HEK293 (cell line): ENCODE measurements around the gene VRK1.

ENCODE experiments used
- CTCF ChIA-PET: fragments of 350-600 bp; formaldehyde crosslinking; extraction: SDS; loops from one replicate; lab custom pipeline; 2021; ENCODE audit warnings: antibody characterized with exemption; lab: Yijun Ruan, JAX
- POLR2A ChIA-PET: fragments of 300-600 bp; formaldehyde crosslinking; extraction: SDS; loops from one replicate; lab custom pipeline; 2020; ENCODE audit warnings: antibody characterized with exemption, inconsistent platforms; lab: Yijun Ruan, JAX
- H3K27ac ChIP-seq: fragments of 200-500 bp; sonication (Bioruptor generic); 2 replicates; pipeline ENCODE4 v1.5.1; 2014; ENCODE audit warnings: low read depth, low read length, control low read depth, inconsistent platforms; ENCODE audit errors: extremely low read depth
- H3K36me3 ChIP-seq, 2 experiments: fragments of 200-500 bp in 1 of 2; sonication (Bioruptor generic) in 1 of 2; 1 replicate in 1 of 2; 2 replicates in 1 of 2; pipeline ENCODE4 v1.5.1; 2014 to 2017; ENCODE audit warnings: inconsistent platforms in 2 of 2, low read length in 2 of 2; ENCODE audit not compliant: control insufficient read depth in 2 of 2, insufficient read depth in 1 of 2
- H3K4me1 ChIP-seq: fragments of 200-500 bp; sonication (Bioruptor generic); 2 replicates; pipeline ENCODE4 v1.5.1; 2014; ENCODE audit warnings: mild to moderate bottlenecking, low read length, inconsistent platforms; ENCODE audit not compliant: control insufficient read depth, insufficient read depth
- H3K4me3 ChIP-seq: 2 replicates; pipeline ENCODE4 v1.5.1; 2011; ENCODE audit warnings: low read depth, mild to moderate bottlenecking, control low read depth, low read length, moderate library complexity
- H3K9me3 ChIP-seq: fragments of 200-500 bp; sonication (Bioruptor generic); 2 replicates; pipeline ENCODE4 v1.5.1; 2014; ENCODE audit warnings: low read depth, low read length, inconsistent platforms; ENCODE audit not compliant: control insufficient read depth, insufficient read depth
- BCL11A ChIP-seq: fragments of 450-650 bp; formaldehyde crosslinking; IDR thresholded peaks from 2 replicates; pipeline ENCODE4 v1.5.1; 2016; ENCODE audit warnings: low read depth, missing biosample characterization, missing genetic modification characterization
- CTCF ChIP-seq: fragments of 450-650 bp; formaldehyde crosslinking; IDR thresholded peaks from 2 replicates; pipeline ENCODE4 v1.5.1; 2016; ENCODE audit warnings: missing biosample characterization, missing genetic modification characterization
- GLIS1 ChIP-seq: fragments of 450-650 bp; formaldehyde crosslinking; IDR thresholded peaks from 2 replicates; pipeline ENCODE4 v1.5.1; 2016; ENCODE audit warnings: missing biosample characterization, missing genetic modification characterization
- GLIS2 ChIP-seq: fragments of 450-650 bp; formaldehyde crosslinking; IDR thresholded peaks from 2 replicates; pipeline ENCODE4 v1.5.1; 2016; ENCODE audit warnings: missing biosample characterization, missing genetic modification characterization
- PATZ1 ChIP-seq: fragments of 450-650 bp; formaldehyde crosslinking; IDR thresholded peaks from 2 replicates; pipeline ENCODE4 v1.5.1; 2016; ENCODE audit warnings: missing biosample characterization, missing genetic modification characterization
- PRDM1 ChIP-seq: fragments of 450-650 bp; formaldehyde crosslinking; IDR thresholded peaks from 2 replicates; pipeline ENCODE4; 2016; ENCODE audit warnings: missing biosample characterization, missing genetic modification characterization
- PRDM2 ChIP-seq: fragments of 450-650 bp; formaldehyde crosslinking; IDR thresholded peaks from 2 replicates; pipeline ENCODE4 v1.5.1; 2016; ENCODE audit warnings: missing biosample characterization, missing genetic modification characterization, borderline replicate concordance
- RBAK ChIP-seq: fragments of 450-650 bp; formaldehyde crosslinking; IDR thresholded peaks from 2 replicates; pipeline ENCODE4 v1.5.1; 2016; ENCODE audit warnings: missing biosample characterization, missing genetic modification characterization
- TRIM28 ChIP-seq: IDR thresholded peaks from 2 replicates; pipeline ENCODE4 v1.6.1; 2011; ENCODE audit warnings: low read length, control low read depth, borderline replicate concordance
- ZBTB26 ChIP-seq: fragments of 450-650 bp; formaldehyde crosslinking; optimal IDR thresholded peaks from 2 replicates; pipeline ENCODE3; 2016; ENCODE audit warnings: missing biosample characterization, mild to moderate bottlenecking, missing genetic modification characterization
- ZBTB6 ChIP-seq: fragments of 450-650 bp; formaldehyde crosslinking; IDR thresholded peaks from 2 replicates; pipeline ENCODE4 v1.5.1; 2017; ENCODE audit warnings: missing biosample characterization, missing genetic modification characterization
- ZIC2 ChIP-seq: fragments of 450-650 bp; formaldehyde crosslinking; IDR thresholded peaks from 2 replicates; pipeline ENCODE4 v1.5.1; 2016; ENCODE audit warnings: missing biosample characterization, missing genetic modification characterization
- ZNF121 ChIP-seq: fragments of 450-650 bp; formaldehyde crosslinking; IDR thresholded peaks from 2 replicates; pipeline ENCODE4 v1.5.1; 2016; ENCODE audit warnings: missing biosample characterization, missing genetic modification characterization
- ZNF202 ChIP-seq: fragments of 450-650 bp; formaldehyde crosslinking; IDR thresholded peaks from 2 replicates; pipeline ENCODE4 v1.5.1; 2016; ENCODE audit warnings: missing biosample characterization, missing genetic modification characterization, borderline replicate concordance
- ZNF426 ChIP-seq: fragments of 450-650 bp; formaldehyde crosslinking; IDR thresholded peaks from 2 replicates; pipeline ENCODE4 v1.5.1; 2017; ENCODE audit warnings: missing biosample characterization, missing genetic modification characterization, mild to moderate bottlenecking, inconsistent platforms, moderate library complexity
- ZNF473 ChIP-seq: fragments of 450-650 bp; formaldehyde crosslinking; IDR thresholded peaks from 2 replicates; pipeline ENCODE4 v1.5.1; 2017; ENCODE audit warnings: missing biosample characterization, missing genetic modification characterization
- ZNF48 ChIP-seq: fragments of 450-650 bp; formaldehyde crosslinking; IDR thresholded peaks from 2 replicates; pipeline ENCODE4 v1.5.1; 2016; ENCODE audit warnings: missing biosample characterization, missing genetic modification characterization
- ZNF555 ChIP-seq: fragments of 450-650 bp; formaldehyde crosslinking; conservative IDR thresholded peaks from 2 replicates; pipeline ENCODE4 v1.5.1; 2017; ENCODE audit warnings: missing biosample characterization, mild to moderate bottlenecking, missing genetic modification characterization, inconsistent platforms
- ZNF561 ChIP-seq: fragments of 450-650 bp; IDR thresholded peaks from 2 replicates; pipeline ENCODE4 v1.5.1; 2018; ENCODE audit warnings: missing biosample characterization, missing genetic modification characterization, borderline replicate concordance
- ZNF645 ChIP-seq: fragments of 450-650 bp; formaldehyde crosslinking; IDR thresholded peaks from 2 replicates; pipeline ENCODE4; 2016; ENCODE audit warnings: missing biosample characterization, missing genetic modification characterization
- ZNF658 ChIP-seq: fragments of 450-650 bp; formaldehyde crosslinking; IDR thresholded peaks from 2 replicates; pipeline ENCODE4; 2016; ENCODE audit warnings: missing biosample characterization, missing genetic modification characterization
- ZSCAN4 ChIP-seq: fragments of 450-650 bp; formaldehyde crosslinking; IDR thresholded peaks from 2 replicates; pipeline ENCODE4 v1.5.1; 2017; ENCODE audit warnings: missing biosample characterization, missing genetic modification characterization
- TF ChIP-seq, protein P1 (sequence below): IDR thresholded peaks from 2 replicates; pipeline ENCODE4 v1.6.1; 2011; ENCODE audit warnings: mild to moderate bottlenecking, low read depth, low read length, borderline replicate concordance

Gene VRK1

GRCh38 chr14:96754845-96755184 is 42.4 kb upstream of the VRK1 start:
- Histone ChIP-seq H3K4me1 (no peaks in the 10 kb centered on the region), H3K27ac (no peak overlapping the region), H3K9me3 (no peaks in the 10 kb centered on the region)
- no peak for TF ChIP-seq PRDM2 (tag by site-specific recombination)
- TF ChIP-seq TRIM28: no peak
- TF ChIP-seq ZBTB26 (tag by site-specific recombination): no peak
- no peak for TF ChIP-seq ZBTB6 (tag by site-specific recombination)
- TF ChIP-seq ZNF658: no peak
- TF ChIP-seq GLIS2 (tag by site-specific recombination): no peak
- TF ChIP-seq ZNF202 (tag by site-specific recombination): no peak
- no peak for TF ChIP-seq ZNF48
- no peak for TF ChIP-seq ZSCAN4
- TF ChIP-seq, protein P1, sequence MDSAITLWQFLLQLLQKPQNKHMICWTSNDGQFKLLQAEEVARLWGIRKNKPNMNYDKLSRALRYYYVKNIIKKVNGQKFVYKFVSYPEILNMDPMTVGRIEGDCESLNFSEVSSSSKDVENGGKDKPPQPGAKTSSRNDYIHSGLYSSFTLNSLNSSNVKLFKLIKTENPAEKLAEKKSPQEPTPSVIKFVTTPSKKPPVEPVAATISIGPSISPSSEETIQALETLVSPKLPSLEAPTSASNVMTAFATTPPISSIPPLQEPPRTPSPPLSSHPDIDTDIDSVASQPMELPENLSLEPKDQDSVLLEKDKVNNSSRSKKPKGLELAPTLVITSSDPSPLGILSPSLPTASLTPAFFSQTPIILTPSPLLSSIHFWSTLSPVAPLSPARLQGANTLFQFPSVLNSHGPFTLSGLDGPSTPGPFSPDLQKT: no peak
- TF ChIP-seq ZNF473 (tag by site-specific recombination): no peak
- no peak for TF ChIP-seq ZNF426 (tag by site-specific recombination)
- TF ChIP-seq ZNF555 (tag by site-specific recombination): no peak
- TF ChIP-seq PATZ1 (tag by site-specific recombination): no peak
- no peak for TF ChIP-seq PRDM1 (tag by site-specific recombination)
- TF ChIP-seq RBAK: no peak
- TF ChIP-seq ZNF561: no peak
- TF ChIP-seq ZNF121 (tag by site-specific recombination): no peak
- TF ChIP-seq ZNF645 (tag by site-specific recombination): no peak
- 0 out of 2 replicates have a peak, but pooled peaks have one; percentile 16 for TF ChIP-seq CTCF (tag by site-specific recombination)
- peak; percentile 97 for TF ChIP-seq ZIC2 (tag by site-specific recombination)
- TF ChIP-seq GLIS1 (tag by site-specific recombination): peak; percentile 100
- TF ChIP-seq BCL11A (tag by site-specific recombination): no peak
- TF ChIP-seq, all 188 proteins: peak for 3
- ChIA-PET CTCF (no interaction called here), POLR2A (no interaction called here)
- Histone ChIP-seq H3K36me3 (no peaks in the 10 kb centered on the region), H3K4me3 (no peak overlapping the region)
